B cell (primary cell): ENCODE data around the gene GMEB2. TPM values are rescaled to one million over a fixed set of nuclear protein-coding genes. Genes with fewer than 3 reads are reported as not detected.
A peak's percentile ranks its signal among the peaks of the same experiment; 100 is the strongest.

Experiments used
- ATAC-seq: fragments of 200-7000 bp; cut with Tn5 transposase; one replicate; pipeline ENCODE4 v1.10.0; 2021; ENCODE audit warnings: low read depth, mild to moderate bottlenecking, moderate number of reproducible peaks, moderate library complexity
- CTCF ChIA-PET: fragments of 350-600 bp; sonication (Branson Sonifier 250); formaldehyde crosslinking; loops from one replicate; lab custom pipeline; 2021; ENCODE audit warnings: antibody characterized with exemption, inconsistent platforms; lab: Charles Lee
- POLR2A ChIA-PET: fragments of 350-600 bp; sonication (Branson Sonifier 250); formaldehyde crosslinking; loops from one replicate; lab custom pipeline; 2021; ENCODE audit warnings: antibody characterized with exemption; lab: Charles Lee
- DNase-seq: peaks from one replicate; pipeline ENCODE4 v3.0.0; 2013
- H2AFZ ChIP-seq: 2 replicates; pipeline ENCODE4 v1.6.1; 2012; ENCODE audit warnings: mild to moderate bottlenecking, low read depth, low read length; ENCODE audit not compliant: insufficient read depth, poor library complexity, severe bottlenecking
- H3K27ac ChIP-seq, 2 donors: 1 replicate in 1 of 2; 2 replicates in 1 of 2; pipeline ENCODE4 v1.5.1; 2012 to 2013; ENCODE audit warnings: low read length in 2 of 2, mild to moderate bottlenecking in 2 of 2, moderate library complexity in 1 of 2
- H3K27me3 ChIP-seq, 4 experiments: fragments of 200-600 bp in 1 of 4; sonication (generic) in 1 of 4; replicated peaks in 1 of 4; 1 replicate in 2 of 4; 2 replicates in 2 of 4; pipeline versions ENCODE4 v1.6.1 to v1.7.0; 2013 to 2016; ENCODE audit warnings: low read length in 3 of 4, mild to moderate bottlenecking in 2 of 4, mixed read lengths in 1 of 4, moderate library complexity in 1 of 4; ENCODE audit not compliant: insufficient read depth in 4 of 4, control insufficient read depth in 3 of 4; ENCODE audit errors: control extremely low read depth in 1 of 4
- H3K36me3 ChIP-seq, 2 experiments: replicated peaks in 1 of 2; 1 replicate in 1 of 2; 2 replicates in 1 of 2; pipeline versions ENCODE4 v1.6.1 to v1.7.1; 2013; ENCODE audit warnings: low read length in 1 of 2; ENCODE audit not compliant: insufficient read depth in 2 of 2, control insufficient read depth in 1 of 2; ENCODE audit errors: control extremely low read depth in 1 of 2, extremely low read depth in 1 of 2
- H3K4me1 ChIP-seq, 2 donors: fragments of 200-600 bp in 1 of 2; sonication (generic) in 1 of 2; 1 replicate in 1 of 2; 2 replicates in 1 of 2; pipeline versions ENCODE4 v1.5.1 to v1.6.1; 2013 to 2017; ENCODE audit warnings: low read length in 2 of 2; ENCODE audit not compliant: control insufficient read depth in 2 of 2, insufficient read depth in 2 of 2
- H3K4me2 ChIP-seq: replicated peaks from 2 replicates; pipeline ENCODE3; 2012; ENCODE audit warnings: mild to moderate bottlenecking, low read depth, low read length; ENCODE audit not compliant: poor library complexity, severe bottlenecking
- H3K4me3 ChIP-seq, 5 experiments: fragments of 200-600 bp in 1 of 5; sonication (generic) in 1 of 5; 1 replicate in 3 of 5; 2 replicates in 2 of 5; pipeline versions ENCODE4 v1.5.1 to v1.7.0; 2011 to 2016; ENCODE audit warnings: low read length in 4 of 5, mild to moderate bottlenecking in 4 of 5, low read depth in 2 of 5, control low read depth in 1 of 5, moderate library complexity in 1 of 5; ENCODE audit not compliant: insufficient read depth in 1 of 5; ENCODE audit errors: control extremely low read depth in 1 of 5, extremely low read depth in 1 of 5
- H3K79me2 ChIP-seq: fragments of 200-600 bp; sonication (generic); one replicate; pipeline ENCODE4 v1.6.0; 2016; ENCODE audit warnings: low read length; ENCODE audit not compliant: control insufficient read depth, insufficient read depth
- H3K9ac ChIP-seq: fragments of 200-600 bp; sonication (generic); 2 replicates; pipeline ENCODE4 v1.6.1; 2017; ENCODE audit warnings: mild to moderate bottlenecking, low read length, moderate library complexity
- H3K9me3 ChIP-seq, 3 donors: one replicate each; pipeline versions ENCODE4 v1.6.1 to v1.7.1; 2013; ENCODE audit warnings: low read length in 2 of 3; ENCODE audit not compliant: control insufficient read depth in 2 of 3, insufficient read depth in 1 of 3; ENCODE audit errors: control extremely low read depth in 1 of 3
- H4K20me1 ChIP-seq: 2 replicates; pipeline ENCODE4 v1.6.0; 2012; ENCODE audit warnings: mild to moderate bottlenecking, low read length; ENCODE audit not compliant: insufficient read depth, control insufficient read depth, poor library complexity, severe bottlenecking
- H3K27ac Mint-ChIP-seq: one replicate; pipeline ENCODE4 v1.8.0; 2021; ENCODE audit warnings: mixed read lengths
- H3K27me3 Mint-ChIP-seq: one replicate; pipeline ENCODE4 v1.8.0; 2021; ENCODE audit warnings: mixed read lengths
- H3K4me1 Mint-ChIP-seq: one replicate; pipeline ENCODE4 v1.8.0; 2021; ENCODE audit warnings: mixed read lengths
- H3K4me3 Mint-ChIP-seq: one replicate; pipeline ENCODE4 v1.8.0; 2021; ENCODE audit warnings: mixed read lengths
- H3K9me3 Mint-ChIP-seq: one replicate; pipeline ENCODE4 v1.8.0; 2022; ENCODE audit warnings: mixed read lengths; ENCODE audit not compliant: insufficient read depth
- CTCF ChIP-seq: fragments of 200-600 bp; IDR thresholded peaks from one replicate; pipeline ENCODE4 v1.8.0; 2022; ENCODE audit warnings: antibody characterized with exemption, mild to moderate bottlenecking
- EZH2 ChIP-seq: IDR thresholded peaks from 2 replicates; pipeline ENCODE4 v1.6.1; 2012; ENCODE audit warnings: borderline replicate concordance, low read depth, mild to moderate bottlenecking, moderate library complexity, low read length; ENCODE audit not compliant: insufficient read depth, poor library complexity, severe bottlenecking
- WGBS: methylation state at CpG from one replicate; pipeline ENCODE4 v1.1.5; 2013; ENCODE audit warnings: missing lambda C conversion rate; ENCODE audit not compliant: insufficient coverage; 5-methylcytosine and 5-hydroxymethylcytosine counted together
- intact Hi-C: fragments of 100-400 bp; cut with micrococcal nuclease; formaldehyde crosslinking; loops from one replicate; pipeline ENCODE4 v1.10.0; 2022
- polyA plus RNA-seq: library from polyadenylated mRNA; depleted of rRNA; stranded (reverse); fragments of >200 nt; gene quantifications from 2 replicates; pipeline ENCODE4 v1.2.3, GENCODE V29; 2012
- total RNA-seq, 2 donors: library from RNA; stranded (reverse); fragments of 120-200 nt in 1 of 2; gene quantifications; 1 replicate in 1 of 2; 2 replicates in 1 of 2; pipeline versions ENCODE4 v1.2.3 to v1.2.4, GENCODE V29; 2013 to 2022

GMEB2 gene
- total and polyA plus RNA-seq, 2 donors (not counting 1 experiment from before 2014, with no cell fraction given), result 17.7 to 24.5 TPM

- Histone ChIP-seq H3K4me1 (peaks cover 0 to 6% of the 10 kb centered on the region in 2 donors), H3K9ac (no peak overlapping the region), H3K27ac (no peak overlapping the region), H3K79me2 (no peaks in the 10 kb centered on the region), H4K20me1 (peaks cover 62% of the 10 kb centered on the region), H3K27me3 (no peaks in the 10 kb centered on the region), H3K36me3 (peaks cover 0 to 54% of the 10 kb centered on the region in 2 experiments), H3K4me3 (no peak overlapping the region), H3K9me3 (peaks cover 0 to 6% (median 0%) of the 10 kb centered on the region in 3 donors), H3K4me2 (no peak overlapping the region), H2AFZ (no peak overlapping the region)
- Mint-ChIP-seq H3K4me3 (no peak overlapping the region), H3K9me3 (no peaks in the 10 kb centered on the region), H3K27ac (no peak overlapping the region), H3K4me1 (peaks cover 5% of the 10 kb centered on the region), H3K27me3 (no peaks in the 10 kb centered on the region)
- POLR2A ChIA-PET, result no interaction called here
- CTCF ChIA-PET, result no interaction called here
- intact Hi-C loops, result no loop called here
- ATAC-seq (no peak), DNase-seq (no peak)
- 97% methylated on average over 24 of the region's 26 CpGs for WGBS
- TF ChIP-seq CTCF, result no peak
- no peak for TF ChIP-seq EZH2
Measured at GRCh38 chr20:63560856-63561609, 65.9 kb downstream of the GMEB2 start.

- Histone ChIP-seq H3K79me2 (no peaks in the 10 kb centered on the region), H2AFZ (no peak overlapping the region), H3K4me3 (no peak overlapping the region), H3K9me3 (peaks cover 0 to 10% (median 0%) of the 10 kb centered on the region in 3 donors), H4K20me1 (peaks cover 56% of the 10 kb centered on the region), H3K4me2 (no peak overlapping the region), H3K36me3 (peaks cover 0 to 50% of the 10 kb centered on the region in 2 experiments), H3K9ac (no peak overlapping the region), H3K27ac (no peak overlapping the region), H3K4me1 (peaks cover 3 to 9% of the 10 kb centered on the region in 2 donors), H3K27me3 (no peaks in the 10 kb centered on the region)
- TF ChIP-seq EZH2, result no peak
- TF ChIP-seq CTCF, result no peak
- Mint-ChIP-seq H3K9me3 (no peaks in the 10 kb centered on the region), H3K27ac (peak overlapping the region; percentile 61), H3K27me3 (no peaks in the 10 kb centered on the region), H3K4me3 (no peak overlapping the region), H3K4me1 (peaks cover 7% of the 10 kb centered on the region)
- POLR2A ChIA-PET, result no interaction called here
- ATAC-seq (no peak), DNase-seq (no peak)
- CTCF ChIA-PET, result no interaction called here
- 96% methylated on average over 16 of the region's 16 CpGs for WGBS
- intact Hi-C loops, result no loop called here
Measured at GRCh38 chr20:63560333-63560805, 66.5 kb downstream of the GMEB2 start.
